WTC11 (cell line): Measurements from ENCODE around the gene CPNE6. TPM values are rescaled to one million over a fixed set of nuclear protein-coding genes. Genes with fewer than 3 reads are reported as not detected.

Experiments used
- ATAC-seq: fragments of 200-7000 bp; cut with Tn5 transposase; 2 replicates; pipeline ENCODE4 v1.10.0; 2021; ENCODE audit warnings: mild to moderate bottlenecking, moderate library complexity
- CTCF ChIA-PET: fragments of 300-600 bp; sonication (Branson Sonifier 250); formaldehyde crosslinking; loops from one replicate; lab custom pipeline; 2021; ENCODE audit warnings: antibody characterized with exemption; lab: Charles Lee
- POLR2A ChIA-PET: fragments of 350-600 bp; sonication (Branson Sonifier 250); formaldehyde crosslinking; loops from one replicate; lab custom pipeline; 2021; ENCODE audit warnings: antibody characterized with exemption; lab: Charles Lee
- DNase-seq: peaks from one replicate; pipeline ENCODE4 v3.0.0; 2021; ENCODE audit warnings: low spot score
- H3K27ac Mint-ChIP-seq: 2 replicates; pipeline ENCODE4 v1.8.0; 2021; ENCODE audit warnings: mixed read lengths
- H3K27me3 Mint-ChIP-seq: 2 replicates; pipeline ENCODE4 v1.8.0; 2021; ENCODE audit warnings: low read depth, mild to moderate bottlenecking, moderate library complexity, mixed read lengths
- H3K36me3 Mint-ChIP-seq: 2 replicates; pipeline ENCODE4 v1.8.0; 2021; ENCODE audit warnings: mixed read lengths
- H3K4me1 Mint-ChIP-seq: 2 replicates; pipeline ENCODE4 v1.8.0; 2022; ENCODE audit warnings: mixed read lengths
- H3K4me3 Mint-ChIP-seq: 2 replicates; pipeline ENCODE4 v1.8.0; 2021; ENCODE audit warnings: mild to moderate bottlenecking, moderate library complexity, mixed read lengths
- H3K9me3 Mint-ChIP-seq: 2 replicates; pipeline ENCODE4 v1.8.0; 2021; ENCODE audit warnings: mixed read lengths
- ATF1 ChIP-seq: sonication (generic); formaldehyde crosslinking; IDR thresholded peaks from 2 replicates; pipeline ENCODE4 v1.8.1; 2023; ENCODE audit warnings: mild to moderate bottlenecking, moderate library complexity, missing genetic modification reagents
- CBFB ChIP-seq: sonication (generic); formaldehyde crosslinking; IDR thresholded peaks from 2 replicates; pipeline ENCODE4 v1.8.1; 2022; ENCODE audit warnings: mild to moderate bottlenecking, low read depth, missing genetic modification reagents
- CREB1 ChIP-seq: sonication (generic); formaldehyde crosslinking; IDR thresholded peaks from 2 replicates; pipeline ENCODE4 v1.8.0; 2023; ENCODE audit warnings: mild to moderate bottlenecking, missing genetic modification reagents
- CTCF ChIP-seq: fragments of 200-600 bp; IDR thresholded peaks from 2 replicates; pipeline ENCODE4 v1.8.0; 2022; ENCODE audit warnings: antibody characterized with exemption
- ETV6 ChIP-seq: sonication (generic); formaldehyde crosslinking; IDR thresholded peaks from 2 replicates; pipeline ENCODE4 v1.8.1; 2022; ENCODE audit warnings: mild to moderate bottlenecking, missing genetic modification reagents
- GABPB1 ChIP-seq: sonication (generic); formaldehyde crosslinking; IDR thresholded peaks from 2 replicates; pipeline ENCODE4 v1.8.1; 2023; ENCODE audit warnings: mild to moderate bottlenecking, missing genetic modification reagents
- GRHL2 ChIP-seq: fragments of 250-450 bp; sonication (Bioruptor Pico); IDR thresholded peaks from 2 replicates; pipeline ENCODE4 v1.8.0; 2022; ENCODE audit warnings: mild to moderate bottlenecking, moderate library complexity; ENCODE audit not compliant: insufficient replicate concordance, severe bottlenecking
- JUN ChIP-seq: sonication (generic); formaldehyde crosslinking; IDR thresholded peaks from 2 replicates; pipeline ENCODE4 v1.8.0; 2023; ENCODE audit warnings: mild to moderate bottlenecking, missing genetic modification reagents
- PREB ChIP-seq: sonication (generic); formaldehyde crosslinking; IDR thresholded peaks from 2 replicates; pipeline ENCODE4 v1.8.1; 2022; ENCODE audit warnings: mild to moderate bottlenecking, missing genetic modification reagents, moderate library complexity, borderline replicate concordance
- TEAD4 ChIP-seq: sonication (generic); formaldehyde crosslinking; IDR thresholded peaks from 2 replicates; pipeline ENCODE4 v1.8.0; 2022; ENCODE audit warnings: mild to moderate bottlenecking, missing genetic modification reagents
- ZNF416 ChIP-seq: fragments of 250-450 bp; sonication (Bioruptor Pico); IDR thresholded peaks from 2 replicates; pipeline ENCODE4 v1.9.0; 2021; ENCODE audit warnings: mild to moderate bottlenecking, inconsistent platforms
- ZNF423 ChIP-seq: fragments of 250-450 bp; sonication (Bioruptor Pico); IDR thresholded peaks from 2 replicates; pipeline ENCODE4 v2.1.2; 2022; ENCODE audit warnings: mild to moderate bottlenecking, moderate library complexity
- total RNA-seq: library from RNA; stranded (reverse); gene quantifications from 3 replicates; pipeline ENCODE4 v1.2.3, GENCODE V29; 2021
- TF ChIP-seq, protein P1 (sequence below): sonication (generic); formaldehyde crosslinking; IDR thresholded peaks from 2 replicates; pipeline ENCODE4 v1.8.0; 2022; ENCODE audit warnings: mild to moderate bottlenecking, missing genetic modification reagents
- TF ChIP-seq, protein P2 (sequence below): fragments of 250-450 bp; sonication (Bioruptor Pico); IDR thresholded peaks from 2 replicates; pipeline ENCODE4 v1.8.0; 2021; ENCODE audit warnings: mild to moderate bottlenecking
- TF ChIP-seq, protein P3 (sequence below): sonication (generic); formaldehyde crosslinking; IDR thresholded peaks from 2 replicates; pipeline ENCODE4 v1.8.1; 2022; ENCODE audit warnings: low read depth, mild to moderate bottlenecking, moderate library complexity, missing genetic modification reagents, borderline replicate concordance
- TF ChIP-seq, protein P4 (sequence below): fragments of 250-450 bp; sonication (Bioruptor Pico); IDR thresholded peaks from 2 replicates; pipeline ENCODE4 v2.1.2; 2022; ENCODE audit warnings: mild to moderate bottlenecking, moderate library complexity
- TF ChIP-seq, protein P5 (sequence below): sonication (generic); formaldehyde crosslinking; IDR thresholded peaks from 2 replicates; pipeline ENCODE4 v1.8.1; 2022; ENCODE audit warnings: missing genetic modification reagents, borderline replicate concordance

CPNE6 gene
- total RNA-seq, 1 experiment from 2014 or later, result not detected

GRCh38 chr14:24057867-24058259, 13.5 kb upstream of the CPNE6 start (continued):
- TF ChIP-seq, protein P1, sequence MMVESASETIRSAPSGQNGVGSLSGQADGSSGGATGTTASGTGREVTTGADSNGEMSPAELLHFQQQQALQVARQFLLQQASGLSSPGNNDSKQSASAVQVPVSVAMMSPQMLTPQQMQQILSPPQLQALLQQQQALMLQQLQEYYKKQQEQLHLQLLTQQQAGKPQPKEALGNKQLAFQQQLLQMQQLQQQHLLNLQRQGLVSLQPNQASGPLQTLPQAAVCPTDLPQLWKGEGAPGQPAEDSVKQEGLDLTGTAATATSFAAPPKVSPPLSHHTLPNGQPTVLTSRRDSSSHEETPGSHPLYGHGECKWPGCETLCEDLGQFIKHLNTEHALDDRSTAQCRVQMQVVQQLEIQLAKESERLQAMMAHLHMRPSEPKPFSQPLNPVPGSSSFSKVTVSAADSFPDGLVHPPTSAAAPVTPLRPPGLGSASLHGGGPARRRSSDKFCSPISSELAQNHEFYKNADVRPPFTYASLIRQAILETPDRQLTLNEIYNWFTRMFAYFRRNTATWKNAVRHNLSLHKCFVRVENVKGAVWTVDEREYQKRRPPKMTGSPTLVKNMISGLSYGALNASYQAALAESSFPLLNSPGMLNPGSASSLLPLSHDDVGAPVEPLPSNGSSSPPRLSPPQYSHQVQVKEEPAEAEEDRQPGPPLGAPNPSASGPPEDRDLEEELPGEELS, result no peak
- TF ChIP-seq, protein P2, sequence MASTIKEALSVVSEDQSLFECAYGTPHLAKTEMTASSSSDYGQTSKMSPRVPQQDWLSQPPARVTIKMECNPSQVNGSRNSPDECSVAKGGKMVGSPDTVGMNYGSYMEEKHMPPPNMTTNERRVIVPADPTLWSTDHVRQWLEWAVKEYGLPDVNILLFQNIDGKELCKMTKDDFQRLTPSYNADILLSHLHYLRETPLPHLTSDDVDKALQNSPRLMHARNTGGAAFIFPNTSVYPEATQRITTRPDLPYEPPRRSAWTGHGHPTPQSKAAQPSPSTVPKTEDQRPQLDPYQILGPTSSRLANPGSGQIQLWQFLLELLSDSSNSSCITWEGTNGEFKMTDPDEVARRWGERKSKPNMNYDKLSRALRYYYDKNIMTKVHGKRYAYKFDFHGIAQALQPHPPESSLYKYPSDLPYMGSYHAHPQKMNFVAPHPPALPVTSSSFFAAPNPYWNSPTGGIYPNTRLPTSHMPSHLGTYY (CRISPR knock-in tag), result no peak
- TF ChIP-seq, protein P3, sequence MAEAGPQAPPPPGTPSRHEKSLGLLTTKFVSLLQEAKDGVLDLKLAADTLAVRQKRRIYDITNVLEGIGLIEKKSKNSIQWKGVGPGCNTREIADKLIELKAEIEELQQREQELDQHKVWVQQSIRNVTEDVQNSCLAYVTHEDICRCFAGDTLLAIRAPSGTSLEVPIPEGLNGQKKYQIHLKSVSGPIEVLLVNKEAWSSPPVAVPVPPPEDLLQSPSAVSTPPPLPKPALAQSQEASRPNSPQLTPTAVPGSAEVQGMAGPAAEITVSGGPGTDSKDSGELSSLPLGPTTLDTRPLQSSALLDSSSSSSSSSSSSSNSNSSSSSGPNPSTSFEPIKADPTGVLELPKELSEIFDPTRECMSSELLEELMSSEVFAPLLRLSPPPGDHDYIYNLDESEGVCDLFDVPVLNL, result no peak
- TF ChIP-seq CBFB (CRISPR knock-in tag) (no peak), JUN (CRISPR knock-in tag) (no peak), CREB1 (CRISPR knock-in tag) (no peak), ZNF416 (CRISPR knock-in tag) (no peak), GRHL2 (CRISPR knock-in tag) (no peak), PREB (CRISPR knock-in tag) (no peak), TEAD4 (CRISPR knock-in tag) (no peak), GABPB1 (CRISPR knock-in tag) (no peak)
- TF ChIP-seq, protein P4, sequence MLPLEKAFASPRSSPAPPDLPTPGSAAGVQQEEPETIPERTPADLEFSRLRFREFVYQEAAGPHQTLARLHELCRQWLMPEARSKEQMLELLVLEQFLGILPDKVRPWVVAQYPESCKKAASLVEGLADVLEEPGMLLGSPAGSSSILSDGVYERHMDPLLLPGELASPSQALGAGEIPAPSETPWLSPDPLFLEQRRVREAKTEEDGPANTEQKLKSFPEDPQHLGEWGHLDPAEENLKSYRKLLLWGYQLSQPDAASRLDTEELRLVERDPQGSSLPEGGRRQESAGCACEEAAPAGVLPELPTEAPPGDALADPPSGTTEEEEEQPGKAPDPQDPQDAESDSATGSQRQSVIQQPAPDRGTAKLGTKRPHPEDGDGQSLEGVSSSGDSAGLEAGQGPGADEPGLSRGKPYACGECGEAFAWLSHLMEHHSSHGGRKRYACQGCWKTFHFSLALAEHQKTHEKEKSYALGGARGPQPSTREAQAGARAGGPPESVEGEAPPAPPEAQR (CRISPR knock-in tag), result no peak
- TF ChIP-seq, all 79 proteins: peak for 0

- H3K36me3 Mint-ChIP-seq, result no peaks in the 10 kb centered on the region
- peaks cover 6% of the 10 kb centered on the region for H3K4me1 Mint-ChIP-seq
- H3K27ac Mint-ChIP-seq, result no peak overlapping the region; the same call in 1 of the 2 replicates
- DNase-seq, result peak; percentile 88
- ATAC-seq, result peak; percentile 87
- no peaks in the 10 kb centered on the region for H3K27me3 Mint-ChIP-seq
- TF ChIP-seq ZNF423 (no peak), ETV6 (CRISPR knock-in tag) (peak; percentile 13; the same call in 1 of the 2 replicates), GABPB1 (CRISPR knock-in tag) (peak; percentile 46; the same call in 1 of the 2 replicates), CTCF (peak; percentile 73), ATF1 (CRISPR knock-in tag) (no peak)
- TF ChIP-seq, protein P5, sequence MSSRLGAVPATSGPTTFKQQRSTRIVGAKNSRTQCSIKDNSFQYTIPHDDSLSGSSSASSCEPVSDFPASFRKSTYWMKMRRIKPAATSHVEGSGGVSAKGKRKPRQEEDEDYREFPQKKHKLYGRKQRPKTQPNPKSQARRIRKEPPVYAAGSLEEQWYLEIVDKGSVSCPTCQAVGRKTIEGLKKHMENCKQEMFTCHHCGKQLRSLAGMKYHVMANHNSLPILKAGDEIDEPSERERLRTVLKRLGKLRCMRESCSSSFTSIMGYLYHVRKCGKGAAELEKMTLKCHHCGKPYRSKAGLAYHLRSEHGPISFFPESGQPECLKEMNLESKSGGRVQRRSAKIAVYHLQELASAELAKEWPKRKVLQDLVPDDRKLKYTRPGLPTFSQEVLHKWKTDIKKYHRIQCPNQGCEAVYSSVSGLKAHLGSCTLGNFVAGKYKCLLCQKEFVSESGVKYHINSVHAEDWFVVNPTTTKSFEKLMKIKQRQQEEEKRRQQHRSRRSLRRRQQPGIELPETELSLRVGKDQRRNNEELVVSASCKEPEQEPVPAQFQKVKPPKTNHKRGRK (CRISPR knock-in tag), result no peak
- CTCF ChIA-PET, result interaction anchor here (0.7 to 4.9 kb wide), 45 partner anchors 9 to 538 kb away, joined by 3 to 320 read pairs (median 5); partner anchors contain the start of genes CHMP4A, CPNE6, DCAF11 and DHRS1
- H3K9me3 Mint-ChIP-seq, result no peaks in the 10 kb centered on the region
- POLR2A ChIA-PET, result interaction anchor here (0.8 to 3.6 kb wide), 11 partner anchors 22 to 530 kb away, joined by 3 to 38 read pairs (median 4); partner anchors contain the start of genes DCAF11, NRL, PCK2 and RNF31
- no peak overlapping the region for H3K4me3 Mint-ChIP-seq
Observed at GRCh38 chr14:24058260-24058950, 13.0 kb upstream of the CPNE6 start.
